Keratinocyte (primary cell): ENCODE results near the gene TTC9B. TPM values are rescaled to one million over a fixed set of nuclear protein-coding genes. Genes with fewer than 3 reads are reported as not detected.

Experiments
- DNase-seq: peaks from one replicate; pipeline ENCODE4 v3.0.0-alpha.2; 2011; ENCODE audit warnings: low read depth, missing footprints, low spot score
- FAIRE-seq: peaks from 2 replicates; lab custom pipeline; 2011; peaks lifted over from hg19 to GRCh38; lab: Jason Lieb, UNC
- H2AFZ ChIP-seq: 2 replicates; pipeline ENCODE4 v1.6.0; 2012; ENCODE audit warnings: low read length, control low read depth, inconsistent platforms; ENCODE audit not compliant: control insufficient read depth
- H3K27ac ChIP-seq: 2 replicates; pipeline ENCODE4 v1.5.1; 2011; ENCODE audit warnings: low read length; ENCODE audit not compliant: control insufficient read depth, insufficient read depth
- H3K27me3 ChIP-seq: 3 replicates; pipeline ENCODE4 v1.6.0; 2011; ENCODE audit warnings: low read length; ENCODE audit not compliant: control insufficient read depth, insufficient read depth; ENCODE audit errors: extremely low read depth
- H3K36me3 ChIP-seq, 2 experiments: 2 replicates in 1 of 2; 3 replicates in 1 of 2; pipeline ENCODE4 v1.5.1; 2011; ENCODE audit warnings: low read length in 2 of 2, mild to moderate bottlenecking in 1 of 2; ENCODE audit not compliant: control insufficient read depth in 2 of 2, insufficient read depth in 2 of 2; ENCODE audit errors: extremely low read depth in 1 of 2
- H3K4me1 ChIP-seq: 3 replicates; pipeline ENCODE4 v1.5.1; 2011; ENCODE audit warnings: low read length; ENCODE audit not compliant: control insufficient read depth, insufficient read depth; ENCODE audit errors: extremely low read depth
- H3K4me2 ChIP-seq: 3 replicates; pipeline ENCODE4 v1.6.0; 2011; ENCODE audit warnings: low read depth, low read length; ENCODE audit not compliant: control insufficient read depth, insufficient read depth; ENCODE audit errors: extremely low read depth
- H3K4me3 ChIP-seq, 3 experiments: fragments of 200-600 bp in 1 of 3; sonication (generic) in 1 of 3; 2 replicates in 2 of 3; 3 replicates in 1 of 3; pipeline ENCODE4 v1.5.1; 2011 to 2016; ENCODE audit warnings: low read length in 3 of 3, mild to moderate bottlenecking in 3 of 3, control low read depth in 2 of 3, inconsistent platforms in 1 of 3, low read depth in 1 of 3, mixed read lengths in 1 of 3, mixed run types in 1 of 3, moderate library complexity in 1 of 3; ENCODE audit not compliant: control insufficient read depth in 2 of 3, insufficient read depth in 2 of 3; ENCODE audit errors: extremely low read depth in 1 of 3
- H3K79me2 ChIP-seq: 2 replicates; pipeline ENCODE4 v1.6.0; 2012; ENCODE audit warnings: low read length; ENCODE audit not compliant: control insufficient read depth, insufficient read depth
- H3K9ac ChIP-seq: 3 replicates; pipeline ENCODE4 v1.6.0; 2011; ENCODE audit warnings: low read length; ENCODE audit not compliant: control insufficient read depth, insufficient read depth; ENCODE audit errors: extremely low read depth
- H3K9me1 ChIP-seq: 3 replicates; pipeline ENCODE4 v1.6.0; 2011; ENCODE audit warnings: low read length; ENCODE audit not compliant: control insufficient read depth, insufficient read depth; ENCODE audit errors: extremely low read depth
- H3K9me3 ChIP-seq: 2 replicates; pipeline ENCODE4 v1.5.1; 2012; ENCODE audit warnings: low read depth, low read length; ENCODE audit not compliant: control insufficient read depth
- H4K20me1 ChIP-seq: 3 replicates; pipeline ENCODE4 v1.6.0; 2011; ENCODE audit warnings: low read length; ENCODE audit not compliant: control insufficient read depth, insufficient read depth; ENCODE audit errors: extremely low read depth
- CTCF ChIP-seq, 3 experiments: IDR thresholded peaks in 1 of 3; conservative IDR thresholded peaks in 1 of 3; optimal IDR thresholded peaks in 1 of 3; 2 replicates in 2 of 3; 3 replicates in 1 of 3; pipeline versions ENCODE3 to v1.5.1; 2011; ENCODE audit warnings: low read length in 3 of 3, mild to moderate bottlenecking in 3 of 3, moderate library complexity in 2 of 3, control low read depth in 1 of 3, inconsistent platforms in 1 of 3; ENCODE audit not compliant: insufficient read depth in 2 of 3; ENCODE audit errors: extremely low read depth in 1 of 3
- EZH2 ChIP-seq: IDR thresholded peaks from one replicate; pipeline ENCODE4 v1.6.1; 2012; ENCODE audit warnings: inconsistent platforms, mild to moderate bottlenecking, low read length, moderate library complexity
- dilution Hi-C: fragments of 300-500 bp; cut with MboI; formaldehyde crosslinking; loops from one replicate; pipeline ENCODE4 v1.7.0; 2020; ENCODE audit warnings: low sequenced_read_pairs; ENCODE audit not compliant: extremely low pct_ligation_motif_present
- polyA plus RNA-seq, 5 experiments: library from polyadenylated mRNA; depleted of rRNA in 3 of 5; stranded (reverse) in 3 of 5; stranded (forward) in 1 of 5; unstranded in 1 of 5; fragments of >200 nt; gene quantifications; 1 replicate in 1 of 5; 2 replicates in 3 of 5; 3 replicates in 1 of 5; pipeline versions ENCODE4 v1.2.1 to v1.2.3, GENCODE V29; 2011 to 2012; ENCODE audit warnings: missing spikeins in 2 of 5, low read depth in 1 of 5, low replicate concordance in 1 of 5

Gene TTC9B
- polyA plus RNA-seq, 1 donor (not counting 4 experiments of a cell fraction or from before 2014, with no cell fraction given): not detected

- Histone ChIP-seq H3K4me2 (no peak overlapping the region), H3K36me3 (peaks cover 13 to 17% of the 10 kb centered on the region in 2 experiments), H2AFZ (no peak overlapping the region), H3K9ac (no peak overlapping the region), H3K9me3 (no peaks in the 10 kb centered on the region), H3K27me3 (no peaks in the 10 kb centered on the region), H3K79me2 (no peaks in the 10 kb centered on the region), H3K4me3 (no peak overlapping the region), H3K4me1 (no peaks in the 10 kb centered on the region), H3K27ac (no peak overlapping the region), H3K9me1 (no peaks in the 10 kb centered on the region), H4K20me1 (no peaks in the 10 kb centered on the region)
- dilution Hi-C loops: no loop called here
- DNase-seq (no peak), FAIRE-seq (no peak)
- TF ChIP-seq EZH2 (no peak), CTCF (optimal IDR thresholded peaks at IDR 0.05 in 1 of 3, IDR thresholded peaks at IDR 0.05 in 1 of 3, conservative IDR thresholded peaks at IDR 0.05 in 1 of 3; ENCODE audit: extremely low read depth in 1 of 3, insufficient read depth in 2 of 3, low read length in 3 of 3) (no peak)
Measured at GRCh38 chr19:40232949-40233810, 15.0 kb upstream of the TTC9B start.

DNA sequence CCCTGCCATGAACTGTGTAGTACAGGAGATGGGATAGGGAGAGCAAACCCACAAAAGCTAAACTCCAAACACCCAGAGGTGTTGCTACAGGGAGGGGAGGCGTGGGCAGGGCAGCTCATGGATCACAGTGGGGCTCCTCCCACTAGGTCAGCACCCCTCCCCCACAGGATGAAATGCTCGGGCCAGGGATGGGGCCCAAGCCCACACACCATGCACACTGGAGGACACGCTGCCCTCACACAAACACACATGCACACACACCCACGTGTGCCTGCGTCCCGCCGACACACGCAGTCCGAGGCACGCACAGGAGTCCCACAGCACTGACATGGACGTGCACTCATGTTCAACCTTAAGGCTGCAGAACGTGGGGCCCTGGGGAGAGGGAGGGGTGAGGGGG, 14.3 kb upstream of the TTC9B start:
- Histone ChIP-seq H3K27me3 (peaks cover 1% of the 10 kb centered on the region), H4K20me1 (no peaks in the 10 kb centered on the region), H3K27ac (no peak overlapping the region), H3K4me3 (no peak overlapping the region), H3K9me1 (no peaks in the 10 kb centered on the region), H3K4me2 (no peak overlapping the region), H3K79me2 (no peaks in the 10 kb centered on the region), H3K9ac (no peak overlapping the region), H2AFZ (no peak overlapping the region), H3K9me3 (no peaks in the 10 kb centered on the region), H3K4me1 (no peaks in the 10 kb centered on the region), H3K36me3 (peaks cover 13% of the 10 kb centered on the region in 2 experiments)
- no peak for TF ChIP-seq EZH2
- no peak for TF ChIP-seq CTCF (optimal IDR thresholded peaks at IDR 0.05 in 1 of 3, IDR thresholded peaks at IDR 0.05 in 1 of 3, conservative IDR thresholded peaks at IDR 0.05 in 1 of 3; ENCODE audit: extremely low read depth in 1 of 3, insufficient read depth in 2 of 3, low read length in 3 of 3)
- dilution Hi-C loops: no loop called here
- no peak for FAIRE-seq
- no peak for DNase-seq
